ENCODE results near the gene CCDC93. TPM values are rescaled to one million over a fixed set of nuclear protein-coding genes. Genes with fewer than 3 reads are reported as not detected.

The CCDC93 gene
- total RNA-seq, 1 donor from 2014 or later = 13.2 TPM

GRCh38 chr2:117996525-117996924 is 17.3 kb downstream of the CCDC93 start:
- H3K4me3 ChIP-seq (ENCODE audit: low read depth, low read length) = no peak overlapping the region
- DNase-seq (ENCODE audit: low read depth) = no peak
- no peak for TF ChIP-seq CTCF (conservative IDR thresholded peaks at IDR 0.05; ENCODE audit: low read depth, low read length)

- DNase-seq (ENCODE audit: low read depth) = no peak
- H3K4me3 ChIP-seq (ENCODE audit: low read depth, low read length) = no peak overlapping the region
- no peak for TF ChIP-seq CTCF (conservative IDR thresholded peaks at IDR 0.05; ENCODE audit: low read depth, low read length)
Observed at GRCh38 chr2:117994729-117995128, 19.1 kb downstream of the CCDC93 start.

GRCh38 chr2:117989854-117990438 is 23.9 kb downstream of the CCDC93 start:
- no peak for DNase-seq (ENCODE audit: low read depth)
- no peak for TF ChIP-seq CTCF (conservative IDR thresholded peaks at IDR 0.05; ENCODE audit: low read depth, low read length)
- no peak overlapping the region for H3K4me3 ChIP-seq (ENCODE audit: low read depth, low read length)

GRCh38 chr2:117987121-117987520 is 26.7 kb downstream of the CCDC93 start:
- DNase-seq (ENCODE audit: low read depth) = no peak
- H3K4me3 ChIP-seq (ENCODE audit: low read depth, low read length) = no peak overlapping the region
- TF ChIP-seq CTCF (conservative IDR thresholded peaks at IDR 0.05; ENCODE audit: low read depth, low read length) = no peak

- no peak for TF ChIP-seq CTCF (conservative IDR thresholded peaks at IDR 0.05; ENCODE audit: low read depth, low read length)
- H3K4me3 ChIP-seq (ENCODE audit: low read depth, low read length) = no peak overlapping the region
- DNase-seq (ENCODE audit: low read depth) = no peak
Observed at GRCh38 chr2:117985092-117985491, 28.8 kb downstream of the CCDC93 start.

- TF ChIP-seq CTCF (conservative IDR thresholded peaks at IDR 0.05; ENCODE audit: low read depth, low read length) = no peak
- DNase-seq (ENCODE audit: low read depth) = no peak
- no peak overlapping the region for H3K4me3 ChIP-seq (ENCODE audit: low read depth, low read length)
Observed at GRCh38 chr2:117984208-117984607, 29.7 kb downstream of the CCDC93 start.

GRCh38 chr2:117983040-117983439 is 30.8 kb downstream of the CCDC93 start:
- TF ChIP-seq CTCF (conservative IDR thresholded peaks at IDR 0.05; ENCODE audit: low read depth, low read length) = no peak
- no peak for DNase-seq (ENCODE audit: low read depth)
- no peak overlapping the region for H3K4me3 ChIP-seq (ENCODE audit: low read depth, low read length)
